HS-27A (cell line): ENCODE results near the gene EGLN3.

Experiments
- DNase-seq: peaks from one replicate; pipeline ENCODE4 v3.0.0-alpha.2; 2012; ENCODE audit warnings: low read depth, missing footprints

Gene EGLN3

DNA sequence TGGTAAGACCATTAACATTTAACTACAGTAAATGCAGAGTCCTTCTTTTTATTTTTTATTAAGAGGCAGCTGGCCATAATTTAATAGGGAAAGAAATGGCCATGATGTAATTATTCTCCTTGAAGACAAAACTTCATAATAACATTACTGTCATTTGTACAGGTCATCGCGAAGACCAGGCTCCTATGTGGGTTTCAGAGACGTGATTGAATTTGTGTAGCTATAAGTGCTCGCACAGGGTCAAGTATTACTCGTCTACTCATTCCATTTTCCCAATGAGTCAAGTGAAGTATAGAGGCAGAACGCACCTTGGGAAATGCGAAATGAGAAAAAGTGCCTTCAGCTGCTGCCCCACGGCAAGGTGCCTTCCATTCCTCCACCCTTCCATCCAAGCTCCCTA lies 40.4 kb downstream of the EGLN3 start:
- DNase-seq = no peak

GRCh38 chr14:33909380-33910084 lies 41.3 kb downstream of the EGLN3 start:
- DNase-seq = no peak

DNA sequence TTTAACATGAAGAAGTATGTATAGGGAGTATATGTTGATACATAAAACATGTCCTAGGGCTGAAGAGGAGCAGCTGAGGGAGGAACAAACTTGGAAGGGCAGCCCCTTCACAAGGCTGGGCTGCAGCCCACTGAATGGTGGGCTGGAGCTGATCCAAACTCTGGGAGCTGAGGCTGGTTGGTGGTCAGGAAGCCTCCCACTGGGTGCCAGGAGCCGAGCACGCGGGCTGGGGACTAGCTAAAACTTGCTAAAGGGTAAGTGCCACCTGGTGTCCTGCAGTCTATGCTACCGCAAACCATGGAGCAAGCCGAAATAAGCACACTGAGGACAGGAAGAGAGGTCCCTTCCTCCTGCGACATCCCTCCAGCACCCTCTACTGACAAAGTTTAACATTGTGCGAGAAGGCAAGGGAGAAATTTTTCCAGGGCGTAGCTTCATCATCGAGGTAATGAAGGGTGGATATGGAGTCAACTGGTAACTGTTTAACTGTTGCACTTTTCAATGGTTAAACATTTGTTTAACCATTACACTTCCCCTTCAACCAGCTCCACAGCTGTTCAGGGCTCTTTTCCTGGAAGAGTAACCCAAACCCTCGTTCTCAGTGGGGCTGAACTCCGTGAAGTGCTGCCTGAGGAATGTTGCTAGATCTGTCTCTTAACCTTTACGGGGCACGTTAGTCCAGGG lies 42.2 kb downstream of the EGLN3 start:
- DNase-seq = no peak

DNA sequence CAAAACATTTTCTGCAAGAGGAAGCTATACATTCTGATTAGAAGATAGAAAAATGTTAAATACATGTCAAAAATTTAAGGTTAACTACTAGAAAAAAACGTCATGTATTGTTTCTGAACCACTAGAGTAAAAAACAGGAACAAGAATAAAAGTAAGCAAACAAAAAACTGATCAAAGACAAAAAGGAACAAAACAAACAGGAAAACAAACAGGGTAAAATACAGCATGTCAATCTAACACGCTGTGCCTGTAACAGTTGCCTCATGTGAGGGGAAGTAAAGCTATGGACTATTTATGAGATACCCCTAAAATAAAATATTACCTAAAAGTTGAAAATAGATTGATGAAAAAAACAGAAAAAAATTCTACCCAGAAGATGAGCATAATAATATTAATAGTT lies 43.9 kb downstream of the EGLN3 start:
- DNase-seq = no peak

DNA sequence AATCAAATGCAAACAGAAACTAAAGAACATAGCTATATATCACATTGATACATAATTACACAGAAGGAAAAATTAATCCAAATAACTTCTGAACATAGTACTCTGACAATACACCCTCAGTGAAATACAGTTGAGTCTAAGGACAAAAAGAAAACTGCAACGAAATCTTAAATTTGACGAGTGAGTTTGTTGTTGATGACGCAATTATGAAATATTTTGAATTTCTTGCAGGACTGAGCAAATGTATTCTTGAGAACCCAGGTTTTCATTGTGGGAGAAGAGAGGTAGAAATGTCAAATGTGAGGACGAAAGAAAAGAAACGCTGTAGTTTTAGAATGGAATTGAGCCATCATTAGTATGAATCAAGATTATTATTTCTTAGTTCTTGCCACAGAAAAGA lies 46.3 kb downstream of the EGLN3 start:
- DNase-seq = no peak

GRCh38 chr14:33903369-33903768 lies 47.5 kb downstream of the EGLN3 start:
- no peak for DNase-seq

- no peak for DNase-seq
Observed at GRCh38 chr14:33902363-33902762, 48.5 kb downstream of the EGLN3 start.

DNA sequence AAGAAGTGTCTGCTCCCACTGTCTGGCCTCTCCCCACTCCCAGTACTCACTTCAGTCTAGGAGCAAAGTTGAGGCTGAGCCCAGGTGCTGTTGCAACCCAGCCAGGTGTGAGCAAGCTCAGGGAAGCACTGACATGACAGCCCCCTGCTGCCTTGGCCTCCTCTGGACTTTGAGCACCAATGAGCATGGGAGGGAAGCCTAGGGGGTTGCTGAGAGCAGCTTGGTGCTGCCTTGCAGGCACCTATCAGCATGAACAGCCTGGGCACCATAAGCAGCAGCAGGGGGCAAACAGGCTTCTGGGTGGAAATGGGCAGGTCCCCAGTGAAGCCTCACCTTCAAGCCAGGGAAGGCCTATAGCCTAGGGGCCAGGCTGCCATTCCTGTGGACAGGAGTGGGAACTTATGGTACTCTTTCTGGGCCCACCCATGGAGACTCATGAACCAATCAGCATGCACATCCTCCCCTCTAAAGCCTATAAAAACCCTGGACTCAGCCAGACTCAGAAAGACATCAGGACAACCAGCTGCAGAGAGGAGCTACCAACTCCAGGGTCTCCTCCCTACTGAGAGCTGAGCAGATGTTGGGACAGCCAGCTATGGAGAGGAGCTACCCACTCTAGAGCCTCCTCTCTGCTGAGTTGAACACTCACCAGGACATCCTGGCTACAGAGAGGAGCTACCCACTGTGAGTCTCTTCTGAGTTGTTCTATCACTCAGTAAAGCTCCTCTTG lies 49.3 kb downstream of the EGLN3 start:
- DNase-seq = no peak

GRCh38 chr14:33900706-33901105 lies 50.2 kb downstream of the EGLN3 start:
- no peak for DNase-seq

DNA sequence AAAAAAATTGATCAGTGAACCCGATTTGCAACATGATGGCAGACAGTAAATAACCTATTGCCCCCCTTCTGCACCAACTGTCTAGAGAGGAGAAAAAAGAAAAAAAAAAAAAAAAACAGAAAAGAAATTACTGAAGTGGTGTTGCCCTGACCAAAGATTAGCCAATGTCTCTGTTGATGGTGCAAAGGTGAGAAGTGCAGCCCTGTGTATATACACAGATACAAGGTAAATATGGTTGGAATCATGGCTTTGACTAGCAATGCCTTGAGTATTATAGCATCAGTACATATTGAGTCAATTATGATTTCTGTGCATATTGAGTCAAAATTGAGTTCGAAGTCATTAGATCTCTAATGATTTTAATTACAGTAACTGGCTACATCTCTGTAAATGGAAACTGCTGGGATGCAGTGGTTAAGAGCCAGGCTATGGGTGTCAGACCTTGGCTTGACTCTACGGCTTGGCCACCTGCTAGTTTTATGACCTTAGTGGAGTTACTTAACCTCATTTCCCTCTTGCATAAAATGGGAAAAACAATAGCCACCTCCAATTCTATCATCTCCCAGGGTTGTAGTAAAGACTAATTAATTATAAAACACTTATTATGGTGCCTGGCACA lies 51.0 kb downstream of the EGLN3 start:
- DNase-seq = no peak

GRCh38 chr14:33897878-33898535 lies 52.9 kb downstream of the EGLN3 start:
- no peak for DNase-seq

DNA sequence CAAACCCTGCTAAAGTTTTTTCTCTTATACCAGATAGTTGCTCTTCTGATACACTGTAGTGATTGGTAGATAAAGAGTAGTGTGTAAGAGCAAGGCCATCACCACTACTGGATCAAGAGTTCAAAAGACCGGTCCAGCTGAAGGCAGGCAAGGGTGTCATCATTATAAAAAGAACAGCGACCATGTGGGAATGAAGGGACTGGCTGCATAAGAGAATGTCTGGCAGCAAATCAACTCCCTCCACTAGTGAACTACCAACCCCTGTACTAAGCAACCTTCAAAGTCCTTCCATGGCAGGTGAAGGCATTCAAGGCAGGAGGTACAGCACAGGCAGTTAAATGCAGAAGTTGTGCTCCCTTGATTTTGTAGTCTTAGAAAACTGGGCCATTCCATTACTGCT lies 53.5 kb downstream of the EGLN3 start:
- no peak for DNase-seq

DNA sequence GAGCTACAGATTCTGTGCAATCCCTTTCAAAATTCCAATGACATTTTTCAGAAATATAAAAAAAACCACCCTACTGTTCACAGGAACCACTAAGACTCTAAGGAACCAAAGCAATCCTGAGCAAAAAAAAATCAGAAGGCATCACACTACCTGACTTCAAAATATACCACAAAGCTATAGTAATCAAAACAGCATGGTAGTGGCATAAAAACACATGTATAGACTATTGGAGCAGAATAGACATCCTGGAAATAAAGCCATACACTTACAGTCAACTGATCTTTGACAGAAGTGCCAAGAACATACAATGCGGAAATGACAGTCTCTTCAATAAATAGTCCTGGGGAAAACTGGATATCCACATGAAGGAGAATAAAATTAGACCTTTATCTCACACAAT lies 56.5 kb downstream of the EGLN3 start:
- DNase-seq = no peak

GRCh38 chr14:33891700-33892099 lies 59.2 kb downstream of the EGLN3 start:
- no peak for DNase-seq

DNA sequence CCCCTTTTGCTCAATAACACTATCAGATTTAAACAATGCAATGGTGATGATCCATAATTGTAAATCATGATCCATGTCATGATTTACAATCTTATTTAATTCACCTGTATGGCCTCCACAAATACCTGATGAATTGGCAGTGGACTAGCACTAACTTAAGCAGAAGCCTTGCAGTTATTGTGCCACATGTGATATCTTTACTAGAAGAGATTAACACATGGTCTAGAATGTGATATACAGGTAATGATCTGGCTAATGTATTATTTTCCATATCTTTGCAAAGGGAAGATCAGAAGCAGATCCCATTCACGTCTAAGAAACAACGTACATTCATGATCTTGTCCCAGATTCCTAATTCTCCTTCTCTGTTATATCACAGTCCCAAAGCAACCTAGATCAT lies 66.0 kb downstream of the EGLN3 start:
- no peak for DNase-seq

DNA sequence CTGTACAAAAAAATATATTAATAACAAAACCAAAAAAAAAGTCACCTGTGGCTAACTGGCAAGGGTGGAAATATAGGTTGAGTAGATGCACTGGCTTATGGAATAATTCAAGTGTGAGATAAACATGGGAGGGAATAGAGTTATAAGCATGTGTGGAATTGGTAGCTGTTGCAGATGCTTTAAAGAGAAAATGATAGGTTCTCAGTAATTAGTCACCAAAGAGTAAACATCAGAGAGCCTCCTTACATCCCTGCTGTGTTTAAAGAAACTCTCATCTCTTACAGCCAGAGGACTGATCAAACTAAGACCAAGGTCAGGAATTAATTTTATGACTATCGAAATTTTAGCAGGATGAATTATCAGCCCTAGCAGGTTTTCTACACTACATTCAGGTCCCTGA lies 70.5 kb downstream of the EGLN3 start:
- DNase-seq = no peak

DNA sequence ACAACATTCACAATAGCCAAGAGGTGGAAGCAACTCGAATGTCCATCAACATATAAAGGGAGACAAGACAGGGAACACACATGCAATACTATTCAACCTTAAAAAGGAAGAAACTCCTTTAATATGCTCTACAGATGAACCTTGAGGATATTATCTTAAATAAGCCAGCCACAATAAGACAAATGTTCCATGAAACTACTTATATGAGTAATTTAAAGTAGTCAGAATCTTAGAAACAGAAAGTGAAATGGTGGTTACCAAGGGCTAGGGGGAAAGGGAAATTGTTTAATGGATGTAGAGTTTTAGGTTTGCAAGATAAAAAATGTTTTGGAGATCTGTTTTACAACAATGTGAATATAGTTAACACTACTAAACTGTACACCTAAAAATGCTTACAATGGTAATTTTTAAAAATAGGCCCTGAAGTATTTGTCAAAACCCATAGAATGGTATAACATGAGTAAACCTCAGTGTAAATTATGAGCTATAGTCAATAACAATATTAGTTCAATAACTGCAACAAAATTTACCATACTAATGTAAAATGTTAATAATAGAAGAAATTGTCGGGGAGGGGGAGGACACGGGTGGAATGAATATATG lies 71.1 kb downstream of the EGLN3 start:
- no peak for DNase-seq

GRCh38 chr14:33876274-33876673 lies 74.6 kb downstream of the EGLN3 start:
- no peak for DNase-seq
